Measurements from ENCODE around the gene BST1.

The BST1 gene

GRCh38 chr4:15779306-15779705 is 76.4 kb downstream of the BST1 start:
- no peak for DNase-seq (ENCODE audit: low read depth)

DNA sequence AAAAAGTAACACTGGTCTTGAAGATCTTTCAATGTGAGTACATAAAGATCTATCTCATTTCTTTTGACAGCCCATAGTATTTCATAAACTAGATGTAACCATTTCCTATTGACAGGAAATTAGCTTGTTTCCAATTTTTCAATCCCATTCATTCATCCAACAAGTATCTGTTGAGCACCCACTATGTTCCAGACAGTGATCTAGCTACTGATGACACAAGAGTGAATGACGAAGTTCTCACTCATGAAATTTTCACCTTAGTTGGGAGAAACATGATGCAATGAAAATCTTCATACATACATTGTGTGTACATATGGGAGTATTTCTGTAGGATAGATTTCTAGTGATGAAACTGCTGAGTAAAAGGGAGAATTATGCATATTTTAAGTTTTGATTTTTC is 76.9 kb downstream of the BST1 start:
- DNase-seq (ENCODE audit: low read depth), result no peak

DNA sequence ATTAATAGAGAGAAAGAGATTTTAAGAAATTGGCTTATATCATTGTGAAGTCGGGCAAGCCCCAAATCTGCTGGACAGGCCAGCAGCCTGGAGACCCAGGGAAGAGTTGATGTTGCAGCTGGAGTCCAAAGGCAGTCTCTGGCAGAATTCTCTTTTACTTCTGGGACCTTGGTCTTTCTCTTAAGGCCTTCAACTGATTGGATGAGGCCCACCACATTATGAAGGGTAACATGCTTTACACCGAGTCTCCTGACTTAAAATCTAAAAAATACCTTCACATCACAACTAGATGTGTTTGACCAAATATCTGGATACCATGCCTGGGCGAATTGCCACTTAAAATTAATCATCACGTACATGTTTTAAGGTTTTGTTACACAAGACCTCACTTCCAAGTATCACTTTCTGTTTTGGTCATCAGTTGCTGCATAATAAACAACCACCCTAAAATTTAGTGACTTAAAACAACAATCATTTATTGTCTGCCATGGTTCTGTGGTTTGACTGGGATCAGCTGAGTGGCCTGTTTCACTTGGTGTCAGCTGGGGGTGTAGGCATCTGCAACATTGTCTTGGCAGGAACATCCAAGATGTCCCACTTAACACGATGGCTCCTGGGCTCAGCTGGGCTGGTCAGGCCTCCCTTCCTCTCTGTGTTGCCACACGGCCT is 78.7 kb downstream of the BST1 start:
- DNase-seq (ENCODE audit: low read depth), result no peak

Data from CMK (cell line).